NCI-H2227 treated with DMSO at 0.1 percent for 48 hours (cell line): ENCODE results near the gene OR2J2.
"Not testable (repeated sequence)": the region's sequence is repeated elsewhere in the genome, so short reads cannot be mapped to it uniquely, and the experiment has no call there.

ENCODE experiments used
- DNase-seq: peaks from one replicate; lab custom pipeline; 2025; lab: John Stamatoyannopoulos, UW

Gene OR2J2

DNA sequence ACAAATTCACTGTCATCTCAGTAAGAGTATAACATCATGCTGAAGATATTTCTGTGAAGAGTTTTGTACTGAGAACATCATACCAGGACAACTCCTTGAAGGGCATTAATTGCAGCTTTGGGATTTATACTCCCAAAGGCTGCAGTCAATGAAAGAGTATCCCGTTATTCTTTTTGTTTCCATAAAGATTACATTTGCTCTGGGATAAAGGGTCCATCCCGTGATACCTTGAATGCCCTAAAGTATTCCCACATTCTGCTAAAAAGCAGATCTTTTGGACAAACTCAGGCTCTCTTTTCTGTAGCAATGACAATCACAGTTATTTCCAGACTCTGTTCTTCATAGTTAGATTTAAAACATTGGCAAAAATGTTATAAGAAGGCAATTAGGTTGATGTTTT is at the start of gene OR2J2:
Gene OR2J2 (plus strand): TSS at position 301 of the 400 bp plus-strand sequence. CDS start 2,729 bp downstream, outside the sequence.
- not testable (repeated sequence) for DNase-seq

GRCh38 chr6:29129326-29130012 is 41.2 kb upstream of the OR2J2 start:
- no peak for DNase-seq

- DNase-seq: no peak
Observed at GRCh38 chr6:29130644-29131043, 40.1 kb upstream of the OR2J2 start.

- no peak for DNase-seq
Observed at GRCh38 chr6:29131691-29132090, 39.0 kb upstream of the OR2J2 start.

- no peak for DNase-seq
Observed at GRCh38 chr6:29137724-29138123, 33.0 kb upstream of the OR2J2 start.

DNA sequence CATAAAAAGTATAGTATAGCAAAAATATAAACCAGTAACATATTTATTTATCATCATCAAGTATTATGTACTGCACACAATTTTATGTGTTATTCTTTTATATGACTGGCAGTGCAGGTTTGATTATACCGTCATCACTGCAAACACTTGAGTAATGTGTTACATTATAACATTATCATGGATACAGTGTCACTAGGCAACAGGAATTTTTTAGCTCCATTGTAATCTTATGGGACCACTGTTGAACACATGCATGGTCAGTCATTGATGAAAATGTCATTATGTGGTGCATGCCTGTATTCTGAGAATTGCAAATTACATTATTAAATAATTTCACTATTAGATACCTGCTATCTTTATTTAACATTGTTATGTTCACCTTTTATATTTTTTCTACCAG is 29.1 kb upstream of the OR2J2 start:
- no peak for DNase-seq

DNA sequence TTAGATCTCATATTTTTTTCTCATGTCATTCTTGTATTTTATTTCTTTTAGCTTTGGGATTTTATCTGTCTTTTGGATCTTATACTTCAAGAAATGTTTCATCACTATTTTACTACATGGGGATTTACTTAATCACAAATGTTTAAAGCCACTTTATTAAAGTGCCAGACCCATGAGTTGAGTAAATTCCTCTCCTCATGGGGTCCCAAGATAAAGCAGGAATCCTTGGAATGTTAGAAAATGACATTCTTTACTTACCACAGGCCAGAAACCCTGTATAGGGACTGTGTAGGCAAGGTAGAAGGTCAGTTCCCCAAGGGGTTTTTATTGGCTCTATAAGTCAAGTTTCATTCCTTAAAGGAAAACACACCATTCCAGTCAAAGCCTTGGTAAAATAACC is 28.4 kb upstream of the OR2J2 start:
- DNase-seq: no peak

DNA sequence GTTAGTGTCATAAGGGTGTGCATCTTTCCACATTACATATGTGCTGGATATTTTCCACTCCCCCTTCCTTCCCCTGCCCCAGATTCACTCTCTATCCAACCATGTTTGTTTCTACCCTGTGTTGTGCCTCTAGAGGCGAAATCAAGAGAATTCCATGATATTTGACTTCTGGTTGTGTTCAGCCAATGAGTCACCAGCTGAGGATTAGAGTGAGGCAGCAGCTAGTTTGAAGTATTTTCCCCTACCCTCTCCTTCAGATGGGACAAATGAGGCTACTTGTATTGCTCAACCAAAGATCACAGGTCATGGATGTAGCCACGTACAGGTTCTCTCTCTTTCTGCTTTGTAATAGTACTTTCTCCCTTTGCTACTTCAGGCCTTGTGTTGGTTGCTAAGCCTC is 24.5 kb upstream of the OR2J2 start:
- DNase-seq: no peak

GRCh38 chr6:29147074-29147473 is 23.6 kb upstream of the OR2J2 start:
- DNase-seq: no peak

- DNase-seq: not testable (repeated sequence)
Observed at GRCh38 chr6:29149444-29149843, 21.3 kb upstream of the OR2J2 start.

- no peak for DNase-seq
Observed at GRCh38 chr6:29153083-29153482, 17.6 kb upstream of the OR2J2 start.

DNA sequence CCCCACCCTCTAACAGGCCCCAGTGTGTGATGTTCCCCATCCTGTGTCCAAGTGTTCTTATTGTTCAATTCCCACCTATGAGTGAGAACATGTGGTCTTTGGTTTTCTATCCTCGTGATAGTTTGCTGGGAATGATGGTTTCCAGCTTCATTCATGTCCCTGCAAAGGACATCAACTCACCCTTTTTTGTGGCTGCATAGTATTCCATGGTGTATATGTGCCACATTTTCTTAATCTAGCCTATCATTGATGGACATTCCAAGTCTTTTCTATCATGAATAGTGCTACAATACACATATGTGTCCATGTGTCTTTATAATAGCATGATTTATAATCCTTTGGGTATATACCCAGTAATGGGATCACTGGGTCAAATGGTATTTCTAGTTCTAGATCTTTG is 15.5 kb upstream of the OR2J2 start:
- DNase-seq: not testable (repeated sequence)

GRCh38 chr6:29159922-29160321 is 10.8 kb upstream of the OR2J2 start:
- not testable (repeated sequence) for DNase-seq

DNA sequence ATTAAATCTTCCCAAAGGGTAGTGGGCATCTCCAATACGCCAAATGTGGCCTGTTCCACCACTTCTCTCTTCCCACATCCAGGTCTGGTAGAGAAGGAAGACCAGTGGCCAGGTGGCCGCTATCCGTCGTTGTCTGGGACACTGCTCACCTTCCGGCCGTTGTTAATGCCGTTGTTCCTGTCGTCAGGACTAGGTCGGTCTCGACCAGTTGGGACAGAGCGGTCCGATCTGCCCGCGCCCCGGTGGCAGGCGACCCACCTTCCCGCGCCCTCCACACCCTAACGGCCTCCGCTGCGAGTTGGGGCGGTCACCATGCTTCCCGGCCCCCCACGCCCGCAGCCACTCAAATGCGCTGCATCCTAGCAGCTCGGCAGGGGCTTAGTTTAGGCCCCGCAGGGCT is 5.1 kb upstream of the OR2J2 start:
- DNase-seq: not testable (repeated sequence)

DNA sequence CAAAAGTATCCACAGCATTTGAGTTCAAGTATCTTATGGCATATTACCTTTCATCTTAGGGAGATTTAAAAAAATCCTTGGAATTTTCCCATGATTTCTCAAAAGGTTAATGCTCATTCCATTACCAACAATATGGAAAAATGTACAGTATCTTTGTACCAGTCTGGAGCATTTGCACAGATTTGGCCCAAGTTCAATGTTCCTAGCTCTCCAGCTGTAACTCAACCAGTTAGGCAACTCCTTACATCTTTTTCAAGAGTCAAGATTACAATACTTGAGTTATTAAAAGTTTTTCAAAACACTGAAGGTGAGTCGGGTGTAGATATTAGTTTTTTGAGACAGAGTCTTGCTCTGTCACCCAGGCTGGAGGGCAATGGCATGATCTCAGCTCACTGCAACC is 1.0 kb downstream of the OR2J2 start:
- no peak for DNase-seq

DNA sequence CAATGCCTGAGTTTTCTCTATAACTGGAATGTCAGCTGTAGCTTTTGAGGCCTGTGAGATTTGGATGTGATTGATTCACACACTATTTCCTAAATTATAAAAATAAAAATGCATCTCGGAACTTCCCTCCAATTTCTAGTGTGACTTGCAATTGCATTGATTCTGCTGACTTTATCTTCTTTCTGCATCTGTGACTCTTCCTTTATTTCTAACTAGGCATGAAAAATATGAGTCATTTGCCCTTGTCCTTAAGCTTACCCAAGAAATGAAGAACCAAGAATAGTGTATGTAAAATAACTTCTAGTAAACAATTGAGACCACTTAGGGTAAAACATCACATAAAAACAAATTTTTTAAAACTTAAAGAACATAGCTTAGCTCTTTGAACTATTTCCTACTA is 12.9 kb downstream of the OR2J2 start:
- no peak for DNase-seq

DNA sequence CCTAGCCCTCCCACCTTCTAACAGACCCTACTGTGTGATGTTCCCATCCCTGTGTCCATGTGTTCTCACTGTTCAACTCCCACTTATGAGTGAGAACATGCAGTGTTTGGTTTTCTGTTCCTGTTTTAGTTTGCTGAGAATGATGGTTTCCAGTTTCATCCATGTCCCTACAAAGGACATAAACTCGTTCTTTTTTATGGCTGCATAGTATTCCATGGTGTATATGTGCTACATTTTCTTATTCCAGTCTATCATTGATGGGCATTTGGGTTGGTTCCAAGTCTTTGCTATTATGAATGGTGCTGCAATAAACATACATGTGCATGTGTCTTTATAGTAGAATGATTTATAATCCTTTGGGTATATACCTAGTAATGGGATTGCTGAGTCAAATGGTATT is 18.0 kb downstream of the OR2J2 start:
- not testable (repeated sequence) for DNase-seq

GRCh38 chr6:29200767-29201662 is 30.3 kb downstream of the OR2J2 start:
- DNase-seq: no peak

- DNase-seq: no peak
Observed at GRCh38 chr6:29201966-29202365, 31.3 kb downstream of the OR2J2 start.

GRCh38 chr6:29211488-29211887 is 40.8 kb downstream of the OR2J2 start:
- no peak for DNase-seq

- no peak for DNase-seq
Observed at GRCh38 chr6:29216528-29216927, 45.8 kb downstream of the OR2J2 start.

DNA sequence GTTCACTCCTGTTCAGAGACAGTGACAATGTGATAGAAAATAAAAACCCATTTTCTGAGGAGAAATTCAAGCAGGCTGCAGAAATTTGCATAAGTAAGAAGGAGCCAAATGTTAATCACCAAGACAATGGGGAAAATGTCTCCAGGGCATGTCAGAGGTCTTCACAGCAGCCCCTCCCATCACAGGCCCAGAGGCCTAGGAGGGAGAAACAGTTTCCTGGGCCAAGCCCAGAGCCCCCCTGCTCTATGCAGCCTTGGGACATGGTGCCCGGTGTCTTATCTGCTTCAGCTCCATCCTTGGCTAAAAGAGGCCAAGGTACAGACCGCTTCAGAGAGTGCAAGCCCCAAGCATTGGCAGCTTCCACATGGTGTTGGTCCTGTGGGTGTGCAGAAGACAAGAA is 46.5 kb downstream of the OR2J2 start:
- DNase-seq: not testable (repeated sequence)

GRCh38 chr6:29218056-29218455 is 47.3 kb downstream of the OR2J2 start:
- DNase-seq: not testable (repeated sequence)
